IMR-90 (cell line): ENCODE data around the gene PSMG4.

Experiments
- MAFK ChIP-seq: IDR thresholded peaks from 2 replicates; pipeline ENCODE4 v1.6.1; 2012; ENCODE audit warnings: low read depth, low read length, improper control_type of control experiment
- MAZ ChIP-seq: IDR thresholded peaks from 2 replicates; pipeline ENCODE4 v1.6.1; 2012; ENCODE audit warnings: low read depth, mild to moderate bottlenecking, low read length, improper control_type of control experiment, moderate library complexity, borderline replicate concordance
- MXI1 ChIP-seq: IDR thresholded peaks from 2 replicates; pipeline ENCODE4 v1.6.1; 2012; ENCODE audit warnings: low read depth, mild to moderate bottlenecking, low read length, moderate library complexity, borderline replicate concordance
- NFE2L2 ChIP-seq: fragments of 150-350 bp; IDR thresholded peaks from 2 replicates; pipeline ENCODE4 v1.6.1; 2016; ENCODE audit warnings: low read depth, mild to moderate bottlenecking, low read length
- POLR2A ChIP-seq: IDR thresholded peaks from 2 replicates; pipeline ENCODE4 v1.6.1; 2012; ENCODE audit warnings: mild to moderate bottlenecking, low read depth, low read length
- RAD21 ChIP-seq: IDR thresholded peaks from 2 replicates; pipeline ENCODE4 v1.6.1; 2012; ENCODE audit warnings: low read length, improper control_type of control experiment
- RCOR1 ChIP-seq: IDR thresholded peaks from 2 replicates; pipeline ENCODE4 v1.6.1; 2012; ENCODE audit warnings: mild to moderate bottlenecking, low read length, improper control_type of control experiment; ENCODE audit not compliant: insufficient replicate concordance
- RFX5 ChIP-seq: IDR thresholded peaks from 2 replicates; pipeline ENCODE4 v1.8.0; 2012; ENCODE audit warnings: low read depth, mild to moderate bottlenecking, low read length, moderate library complexity
- SMC3 ChIP-seq: fragments of 150-350 bp; IDR thresholded peaks from 2 replicates; pipeline ENCODE4 v1.6.1; 2016; ENCODE audit warnings: low read depth, mild to moderate bottlenecking, antibody characterized with exemption, low read length, moderate library complexity
- TF ChIP-seq, protein P1 (sequence below): conservative IDR thresholded peaks from 2 replicates; pipeline ENCODE4 v1.5.1; 2012; ENCODE audit warnings: mild to moderate bottlenecking, low read depth, low read length, improper control_type of control experiment
- TF ChIP-seq, protein P2 (sequence below): fragments of 150-350 bp; IDR thresholded peaks from 2 replicates; pipeline ENCODE4 v1.6.1; 2016; ENCODE audit warnings: low read depth, mild to moderate bottlenecking, low read length, moderate library complexity, borderline replicate concordance
- TF ChIP-seq, protein P3 (sequence below): fragments of 150-350 bp; IDR thresholded peaks from 2 replicates; pipeline ENCODE4 v1.6.1; 2017; ENCODE audit warnings: mild to moderate bottlenecking, antibody characterized with exemption, low read length, low read depth

DNA sequence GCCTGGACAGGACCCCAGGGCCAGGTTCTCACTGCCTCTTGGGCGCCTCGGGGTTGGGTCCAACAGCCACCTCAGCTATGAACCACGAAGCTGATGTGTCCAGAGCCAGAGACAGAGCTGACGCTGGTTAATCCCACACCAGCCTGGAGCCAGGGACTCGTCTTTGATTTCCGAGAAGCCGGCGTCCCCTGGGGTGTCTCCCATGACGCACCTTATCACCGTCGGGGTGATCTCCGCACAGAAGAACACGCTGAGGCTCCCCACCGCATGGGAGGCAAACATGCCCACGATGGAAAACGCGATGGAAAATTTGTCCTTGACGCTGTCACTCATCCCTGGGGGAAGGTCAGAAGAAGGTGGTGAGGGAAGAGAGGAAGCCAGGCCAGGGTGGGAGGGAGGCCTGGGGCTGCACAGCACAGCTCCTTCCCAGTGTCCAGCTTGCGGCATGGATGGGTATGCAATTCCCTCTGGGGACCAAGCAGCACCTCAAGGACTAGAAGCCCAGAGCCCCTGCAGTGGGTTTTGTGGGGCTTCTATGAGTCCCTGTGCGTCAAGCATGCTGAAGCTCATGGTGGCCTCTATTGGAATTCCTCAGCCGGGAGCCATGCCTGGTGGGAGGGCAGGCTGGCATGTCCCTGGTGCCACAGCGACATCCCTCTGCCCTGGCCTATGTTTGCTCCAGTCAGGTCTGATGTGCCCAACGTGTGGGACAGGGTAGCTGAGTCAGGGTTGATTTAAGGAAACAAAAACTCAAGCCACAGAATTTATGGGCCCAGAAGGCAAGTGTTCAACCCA is 25.1 kb downstream of the PSMG4 start:
- no peak for TF ChIP-seq MAZ
- TF ChIP-seq, protein P1, sequence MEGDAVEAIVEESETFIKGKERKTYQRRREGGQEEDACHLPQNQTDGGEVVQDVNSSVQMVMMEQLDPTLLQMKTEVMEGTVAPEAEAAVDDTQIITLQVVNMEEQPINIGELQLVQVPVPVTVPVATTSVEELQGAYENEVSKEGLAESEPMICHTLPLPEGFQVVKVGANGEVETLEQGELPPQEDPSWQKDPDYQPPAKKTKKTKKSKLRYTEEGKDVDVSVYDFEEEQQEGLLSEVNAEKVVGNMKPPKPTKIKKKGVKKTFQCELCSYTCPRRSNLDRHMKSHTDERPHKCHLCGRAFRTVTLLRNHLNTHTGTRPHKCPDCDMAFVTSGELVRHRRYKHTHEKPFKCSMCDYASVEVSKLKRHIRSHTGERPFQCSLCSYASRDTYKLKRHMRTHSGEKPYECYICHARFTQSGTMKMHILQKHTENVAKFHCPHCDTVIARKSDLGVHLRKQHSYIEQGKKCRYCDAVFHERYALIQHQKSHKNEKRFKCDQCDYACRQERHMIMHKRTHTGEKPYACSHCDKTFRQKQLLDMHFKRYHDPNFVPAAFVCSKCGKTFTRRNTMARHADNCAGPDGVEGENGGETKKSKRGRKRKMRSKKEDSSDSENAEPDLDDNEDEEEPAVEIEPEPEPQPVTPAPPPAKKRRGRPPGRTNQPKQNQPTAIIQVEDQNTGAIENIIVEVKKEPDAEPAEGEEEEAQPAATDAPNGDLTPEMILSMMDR, result no peak
- TF ChIP-seq NFE2L2, result no peak
- no peak for TF ChIP-seq POLR2A
- TF ChIP-seq RAD21, result no peak
- TF ChIP-seq, protein P2, sequence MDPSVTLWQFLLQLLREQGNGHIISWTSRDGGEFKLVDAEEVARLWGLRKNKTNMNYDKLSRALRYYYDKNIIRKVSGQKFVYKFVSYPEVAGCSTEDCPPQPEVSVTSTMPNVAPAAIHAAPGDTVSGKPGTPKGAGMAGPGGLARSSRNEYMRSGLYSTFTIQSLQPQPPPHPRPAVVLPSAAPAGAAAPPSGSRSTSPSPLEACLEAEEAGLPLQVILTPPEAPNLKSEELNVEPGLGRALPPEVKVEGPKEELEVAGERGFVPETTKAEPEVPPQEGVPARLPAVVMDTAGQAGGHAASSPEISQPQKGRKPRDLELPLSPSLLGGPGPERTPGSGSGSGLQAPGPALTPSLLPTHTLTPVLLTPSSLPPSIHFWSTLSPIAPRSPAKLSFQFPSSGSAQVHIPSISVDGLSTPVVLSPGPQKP, result no peak
- TF ChIP-seq MXI1, result no peak
- TF ChIP-seq, protein P3, sequence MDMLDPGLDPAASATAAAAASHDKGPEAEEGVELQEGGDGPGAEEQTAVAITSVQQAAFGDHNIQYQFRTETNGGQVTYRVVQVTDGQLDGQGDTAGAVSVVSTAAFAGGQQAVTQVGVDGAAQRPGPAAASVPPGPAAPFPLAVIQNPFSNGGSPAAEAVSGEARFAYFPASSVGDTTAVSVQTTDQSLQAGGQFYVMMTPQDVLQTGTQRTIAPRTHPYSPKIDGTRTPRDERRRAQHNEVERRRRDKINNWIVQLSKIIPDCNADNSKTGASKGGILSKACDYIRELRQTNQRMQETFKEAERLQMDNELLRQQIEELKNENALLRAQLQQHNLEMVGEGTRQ, result no peak
- no peak for TF ChIP-seq MAFK
- TF ChIP-seq RCOR1, result no peak
- no peak for TF ChIP-seq SMC3
- no peak for TF ChIP-seq RFX5
